ENCODE results near the gene ZDHHC22. TPM values are rescaled to one million over a fixed set of nuclear protein-coding genes. Genes with fewer than 3 reads are reported as not detected.

Gene ZDHHC22, protein sequence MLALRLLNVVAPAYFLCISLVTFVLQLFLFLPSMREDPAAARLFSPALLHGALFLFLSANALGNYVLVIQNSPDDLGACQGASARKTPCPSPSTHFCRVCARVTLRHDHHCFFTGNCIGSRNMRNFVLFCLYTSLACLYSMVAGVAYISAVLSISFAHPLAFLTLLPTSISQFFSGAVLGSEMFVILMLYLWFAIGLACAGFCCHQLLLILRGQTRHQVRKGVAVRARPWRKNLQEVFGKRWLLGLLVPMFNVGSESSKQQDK
- total RNA-seq (not detected), polyA plus RNA-seq (not detected), total RNA-seq (0 to 0.26 (median 0) reads per million in 6 experiments)

DNA sequence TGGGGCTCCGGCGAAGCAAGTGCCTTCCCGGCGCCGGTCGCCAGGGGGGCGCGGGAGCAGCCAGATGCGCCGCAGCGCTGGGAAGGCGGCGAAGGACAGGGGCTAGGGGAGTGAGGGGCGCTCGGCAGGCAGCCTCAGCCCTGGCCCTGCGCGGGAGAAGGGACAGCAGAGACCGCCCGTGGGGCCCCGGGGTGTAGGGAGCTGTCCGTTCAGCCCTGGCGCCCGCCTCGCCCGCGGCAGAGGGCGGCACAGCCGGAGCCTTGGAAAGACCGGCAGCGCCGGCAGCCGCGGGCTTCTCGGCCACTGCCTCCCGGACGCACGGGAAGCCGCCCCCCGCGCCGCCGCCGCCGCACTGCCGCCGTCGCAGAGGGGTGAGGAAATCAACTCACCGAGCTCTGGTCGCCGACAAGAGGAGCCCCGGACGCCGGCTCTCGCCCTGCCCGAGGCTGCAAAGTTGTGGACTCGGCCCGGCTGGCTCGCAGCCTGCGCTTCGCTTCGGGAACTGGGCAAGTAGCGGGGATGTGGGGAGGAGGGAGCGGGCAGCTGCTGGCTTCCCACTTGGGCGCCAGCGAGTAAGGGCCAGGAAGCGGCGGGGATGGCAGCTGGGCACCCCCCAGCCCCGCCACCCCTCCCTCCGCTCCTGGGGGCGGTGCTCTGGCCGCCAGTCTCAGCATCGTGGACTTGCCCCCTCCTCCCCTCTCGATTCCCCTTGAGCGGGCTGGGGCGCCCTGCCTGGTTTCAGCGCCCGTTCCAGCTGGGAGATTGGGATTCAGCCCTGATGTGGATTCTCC lies at the start of gene ZDHHC22:
Gene ZDHHC22 (minus strand): TSS at position 578 of the 791 bp plus-strand sequence. CDS start 2,053 bp downstream, outside the sequence.
- Mint-ChIP-seq H3K4me3 (peak within 1 kb of the TSS in 9 of 10 donors; percentile 44 to 73 (median 67)), H3K36me3 (peaks cover 0 to 5% (median 0%) of the 10 kb centered on the region in 3 donors), H3K9me3 (no peaks in the 10 kb centered on the region), H3K27me3 (peaks cover 45 to 91% (median 68%) of the 10 kb centered on the region in 5 donors), H3K27ac (peak within 1 kb of the TSS in 1 of 10 donors; percentile 26), H3K4me1 (peaks cover 14 to 25% (median 19%) of the 10 kb centered on the region in 4 donors)
- POLR2A ChIA-PET, result no interaction called here
- peak in 1 of 2 donors; percentile 30 for ATAC-seq
- no peak for DNase-seq

DNA sequence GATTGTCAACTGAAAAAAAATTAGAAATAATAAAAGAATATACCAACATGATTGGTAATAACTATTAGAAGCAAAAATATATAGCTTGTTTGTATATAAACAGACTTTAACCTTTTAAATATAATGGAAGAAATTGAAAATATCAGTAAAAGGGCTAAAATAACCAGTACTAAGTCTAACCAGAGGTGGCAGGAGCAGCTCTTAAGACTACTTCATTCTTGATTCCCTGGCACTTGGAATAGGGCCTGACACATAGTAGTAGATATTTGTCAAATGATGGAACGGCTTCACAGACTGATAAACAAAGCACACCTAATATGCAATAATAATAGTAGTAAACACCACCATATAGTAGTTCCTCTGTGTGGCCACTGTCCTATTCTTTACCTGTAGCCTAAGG lies 49.4 kb upstream of the ZDHHC22 start:
- H3K4me1 Mint-ChIP-seq, result no peaks in the 10 kb centered on the region
- no peak overlapping the region for H3K4me3 Mint-ChIP-seq
- POLR2A ChIA-PET, result interaction anchor here (0.5 kb wide), 1 partner anchor 142 kb away, joined by 4 read pairs; no protein-coding TSS in a partner anchor
- no peaks in the 10 kb centered on the region for H3K9me3 Mint-ChIP-seq
- no peak for DNase-seq
- H3K36me3 Mint-ChIP-seq, result no peaks in the 10 kb centered on the region
- no peak overlapping the region for H3K27ac Mint-ChIP-seq
- peaks cover 14 to 22% (median 16%) of the 10 kb centered on the region in 5 donors for H3K27me3 Mint-ChIP-seq
- ATAC-seq, result no peak

DNA sequence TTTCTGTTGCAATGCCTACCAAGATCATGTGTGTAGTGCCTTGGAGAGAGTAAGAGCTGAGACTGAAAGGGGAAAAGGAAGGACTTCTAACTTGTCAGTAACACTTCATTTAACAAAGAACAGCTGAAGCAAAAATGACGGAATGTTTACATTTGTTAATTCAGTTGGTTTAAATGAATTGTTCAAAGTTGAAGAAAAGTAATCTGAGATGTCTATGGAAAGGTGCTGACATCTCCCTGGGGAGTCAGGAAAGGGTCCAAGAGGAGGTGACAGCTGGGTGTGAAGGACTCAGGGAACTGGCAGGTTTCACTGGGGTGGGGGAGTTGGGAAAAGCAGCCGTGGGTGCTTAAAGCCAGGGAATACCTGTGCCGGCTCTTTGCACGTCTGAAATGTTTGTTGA lies 47.9 kb upstream of the ZDHHC22 start:
- Mint-ChIP-seq H3K9me3 (no peaks in the 10 kb centered on the region), H3K27ac (no peak overlapping the region), H3K36me3 (no peaks in the 10 kb centered on the region), H3K27me3 (peaks cover 18 to 35% (median 22%) of the 10 kb centered on the region in 5 donors), H3K4me3 (no peak overlapping the region), H3K4me1 (no peaks in the 10 kb centered on the region)
- no peak for ATAC-seq
- POLR2A ChIA-PET, result no interaction called here
- DNase-seq, result no peak

DNA sequence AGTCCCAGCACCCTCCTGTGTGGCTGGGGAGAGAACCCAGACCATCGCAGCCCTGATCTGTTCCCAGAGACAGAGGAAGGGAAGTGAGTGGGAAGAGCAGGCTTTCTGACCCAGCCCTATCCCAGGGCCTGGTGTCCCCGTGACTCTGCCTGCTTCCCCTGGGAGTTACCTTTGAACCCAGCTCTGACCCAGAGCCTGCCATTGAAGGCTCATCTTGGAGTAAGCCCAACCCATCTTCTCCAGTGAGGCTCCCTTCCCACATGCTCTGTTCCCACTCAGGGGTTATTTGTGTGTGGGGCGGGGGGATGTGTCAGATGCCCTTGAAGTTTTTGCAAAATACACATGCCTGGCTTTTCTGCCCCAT lies 46.0 kb upstream of the ZDHHC22 start:
- H3K36me3 Mint-ChIP-seq, result no peaks in the 10 kb centered on the region
- peak overlapping the region in 1 of 10 donors; percentile 34 for H3K27ac Mint-ChIP-seq
- POLR2A ChIA-PET, result no interaction called here
- peaks cover 0 to 4% (median 3%) of the 10 kb centered on the region in 4 donors for H3K4me1 Mint-ChIP-seq
- peaks cover 18 to 51% (median 23%) of the 10 kb centered on the region in 5 donors for H3K27me3 Mint-ChIP-seq
- H3K4me3 Mint-ChIP-seq, result no peak overlapping the region
- ATAC-seq (no peak), DNase-seq (no peak)
- H3K9me3 Mint-ChIP-seq, result no peaks in the 10 kb centered on the region

DNA sequence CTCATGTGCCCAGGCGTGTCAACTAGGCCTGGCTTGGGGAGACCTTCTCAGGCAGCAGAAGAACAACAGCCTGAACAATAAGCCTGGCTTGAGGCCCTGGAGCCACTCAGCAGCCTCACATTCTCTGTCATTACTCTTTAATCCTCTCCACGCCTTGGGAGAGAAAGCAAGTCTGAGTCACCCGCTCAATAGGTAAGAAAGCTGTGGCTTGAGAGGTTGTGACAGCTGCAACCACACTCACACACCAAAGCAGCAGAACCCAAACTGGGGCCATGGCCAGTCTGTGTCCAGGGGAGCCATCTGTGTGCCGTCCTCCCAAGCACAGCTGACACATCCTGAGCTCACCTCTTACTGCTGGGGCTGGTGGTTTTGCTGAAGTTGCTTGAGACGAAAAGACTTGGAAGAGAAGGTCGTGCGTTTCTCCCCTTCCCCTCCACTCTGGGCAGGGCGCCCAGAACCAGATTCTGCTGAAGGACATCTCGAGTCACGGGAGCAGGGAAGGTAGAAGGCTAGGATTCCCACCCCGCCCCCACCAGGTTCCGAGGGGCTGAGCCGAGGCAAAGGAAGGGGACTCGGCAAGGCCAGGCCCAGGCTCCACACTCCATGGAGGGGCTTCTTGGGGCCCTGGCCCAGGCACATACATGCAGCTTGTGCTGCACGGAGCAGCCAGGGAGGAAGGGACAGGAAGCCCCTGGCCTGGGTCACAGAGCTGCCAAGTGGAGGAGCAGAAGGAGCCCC lies 45.5 kb upstream of the ZDHHC22 start:
- Mint-ChIP-seq H3K27ac (no peak overlapping the region), H3K27me3 (peaks cover 17 to 53% (median 20%) of the 10 kb centered on the region in 5 donors), H3K36me3 (no peaks in the 10 kb centered on the region), H3K4me3 (no peak overlapping the region), H3K4me1 (peaks cover 0 to 9% (median 6%) of the 10 kb centered on the region in 4 donors), H3K9me3 (no peaks in the 10 kb centered on the region)
- DNase-seq (no peak), ATAC-seq (no peak)
- POLR2A ChIA-PET, result no interaction called here

DNA sequence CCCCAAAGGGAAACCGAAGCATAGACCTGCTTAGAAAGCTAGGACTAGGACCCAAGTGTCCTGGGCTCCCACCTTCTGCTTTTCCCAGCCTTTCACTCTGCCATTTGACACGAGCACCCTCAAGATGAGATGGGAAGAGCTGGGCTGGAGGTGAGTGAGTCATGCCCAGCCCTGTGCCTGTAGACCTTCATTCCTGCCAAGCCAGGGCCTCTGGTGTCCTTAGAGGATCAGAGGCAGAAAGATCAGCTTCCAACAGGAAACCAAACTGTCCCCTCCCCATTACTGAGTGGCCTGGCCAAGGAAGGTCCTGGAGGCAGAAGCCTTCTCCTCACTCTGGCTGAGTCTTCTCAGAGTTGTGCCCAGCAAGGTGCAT lies 43.5 kb upstream of the ZDHHC22 start:
- Mint-ChIP-seq H3K27ac (no peak overlapping the region), H3K27me3 (peaks cover 17 to 64% (median 23%) of the 10 kb centered on the region in 5 donors), H3K4me1 (peaks cover 3 to 20% (median 11%) of the 10 kb centered on the region in 4 donors), H3K9me3 (no peaks in the 10 kb centered on the region), H3K36me3 (no peaks in the 10 kb centered on the region), H3K4me3 (no peak overlapping the region)
- POLR2A ChIA-PET, result no interaction called here
- ATAC-seq (no peak), DNase-seq (no peak)

DNA sequence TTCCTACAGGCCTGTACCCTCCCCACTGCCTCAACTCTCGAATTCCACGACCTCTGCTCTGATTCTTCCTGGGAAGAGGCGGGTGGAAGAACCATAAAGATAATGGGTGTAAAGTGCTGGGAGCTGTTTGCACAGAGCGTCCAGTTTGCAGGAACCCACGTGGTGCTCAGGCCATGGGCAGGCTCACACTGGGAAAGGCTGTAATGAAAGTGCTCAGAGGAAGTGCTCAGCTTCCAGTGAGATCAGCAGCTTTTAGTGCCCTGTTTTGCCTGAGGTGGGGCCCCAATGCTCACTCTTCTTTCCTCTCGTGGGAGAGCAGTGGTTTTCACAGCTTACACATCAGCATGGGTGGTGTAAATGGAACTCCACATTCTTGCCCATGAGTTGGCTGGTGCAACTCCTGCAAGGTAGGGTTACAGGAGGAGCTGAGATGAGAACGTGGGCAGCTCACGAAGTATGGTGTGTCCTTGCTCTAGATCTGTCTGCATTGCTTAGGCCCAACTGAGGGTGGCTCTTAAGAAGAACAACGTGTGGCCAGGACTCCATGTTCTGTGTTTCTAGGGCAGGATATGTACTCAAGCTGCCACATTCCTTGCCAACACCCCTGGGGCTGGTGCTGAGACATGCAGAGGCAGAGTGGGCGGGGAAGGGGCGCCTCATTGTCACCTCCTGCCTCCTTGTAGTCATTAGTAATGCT lies 43.0 kb upstream of the ZDHHC22 start:
- H3K27ac Mint-ChIP-seq, result no peak overlapping the region
- peaks cover 3 to 20% (median 11%) of the 10 kb centered on the region in 4 donors for H3K4me1 Mint-ChIP-seq
- ATAC-seq, result no peak
- H3K9me3 Mint-ChIP-seq, result no peaks in the 10 kb centered on the region
- H3K27me3 Mint-ChIP-seq, result peaks cover 16 to 68% (median 23%) of the 10 kb centered on the region in 5 donors
- POLR2A ChIA-PET, result no interaction called here
- DNase-seq, result no peak
- H3K36me3 Mint-ChIP-seq, result no peaks in the 10 kb centered on the region
- peak overlapping the region in 3 of 10 donors; percentile 22 to 64 (median 45) for H3K4me3 Mint-ChIP-seq

DNA sequence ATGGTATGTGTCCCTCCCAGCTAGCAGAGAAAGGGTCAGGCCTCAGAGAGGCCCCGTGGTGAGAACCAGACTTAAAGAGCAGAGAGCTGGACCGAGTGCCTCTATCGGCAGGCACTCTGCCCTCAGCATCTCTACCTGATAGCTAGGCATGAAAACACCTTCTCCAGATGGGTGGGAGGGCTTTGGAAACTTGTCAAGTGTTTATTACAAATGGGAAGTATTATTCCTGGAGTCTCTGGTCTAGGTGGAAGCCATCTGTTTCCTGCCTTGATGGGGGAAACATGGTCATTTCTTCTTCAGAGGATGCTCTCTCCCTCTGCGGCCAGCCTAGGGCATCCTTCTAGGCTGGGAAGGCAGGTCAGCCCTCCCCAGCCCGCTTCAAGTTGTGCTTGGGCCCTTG lies 42.3 kb upstream of the ZDHHC22 start:
- H3K4me1 Mint-ChIP-seq, result peaks cover 3 to 20% (median 11%) of the 10 kb centered on the region in 4 donors
- no peaks in the 10 kb centered on the region for H3K36me3 Mint-ChIP-seq
- DNase-seq (no peak), ATAC-seq (no peak)
- no peaks in the 10 kb centered on the region for H3K9me3 Mint-ChIP-seq
- POLR2A ChIA-PET, result no interaction called here
- peaks cover 13 to 68% (median 19%) of the 10 kb centered on the region in 5 donors for H3K27me3 Mint-ChIP-seq
- no peak overlapping the region for H3K27ac Mint-ChIP-seq
- H3K4me3 Mint-ChIP-seq, result peak overlapping the region in 1 of 10 donors; percentile 64

DNA sequence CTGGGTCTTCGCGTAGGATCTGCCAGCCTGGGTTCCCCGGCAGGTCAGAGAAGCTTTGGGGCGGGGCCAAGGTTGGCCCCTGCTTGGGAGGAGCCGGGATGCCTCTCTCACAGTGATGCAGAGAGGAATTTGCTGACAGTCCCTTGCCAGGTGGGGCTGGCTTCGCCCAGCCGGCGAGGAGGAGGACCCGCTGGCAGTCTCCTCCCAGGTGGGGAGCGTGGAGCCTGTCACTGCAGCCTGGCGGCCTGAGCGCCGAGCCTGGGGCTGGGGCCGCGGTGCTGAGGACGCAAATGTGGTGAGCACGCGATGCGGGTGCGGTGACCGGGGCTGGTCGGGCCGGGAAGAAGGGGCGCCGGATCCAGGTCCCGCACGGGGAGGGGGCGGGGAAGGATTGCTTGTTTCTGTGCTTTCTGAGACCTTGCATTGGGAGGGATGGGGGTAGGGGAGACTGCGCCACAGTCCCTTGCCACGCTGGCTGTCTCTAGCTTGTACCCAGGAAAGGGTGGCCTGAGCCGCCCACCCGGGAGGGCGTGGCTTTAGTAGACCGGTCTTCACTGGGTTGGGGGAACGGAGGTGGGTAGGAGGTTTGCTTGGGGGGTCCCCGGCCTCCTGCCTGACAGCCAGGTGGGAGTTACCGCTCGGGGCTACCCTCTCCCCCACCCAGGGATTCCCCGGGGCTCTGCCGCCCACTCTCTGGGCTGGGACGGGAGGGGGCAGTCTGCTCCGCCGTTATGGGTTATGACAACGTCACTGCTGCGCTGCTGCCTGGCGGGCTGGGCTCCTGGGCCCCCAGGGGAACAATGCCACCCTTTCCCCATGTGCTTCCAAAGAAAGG lies 40.2 kb upstream of the ZDHHC22 start, which contains the start of gene TMEM63C:
Gene TMEM63C (plus strand): TSS at position 196 of the 835 bp plus-strand sequence. CDS start 37,016 bp downstream, outside the sequence.
- Mint-ChIP-seq H3K9me3 (no peaks in the 10 kb centered on the region), H3K27me3 (peaks cover 9 to 60% (median 17%) of the 10 kb centered on the region in 5 donors), H3K4me3 (peak within 1 kb of the TSS; percentile 71 to 89 (median 81)), H3K27ac (peak within 1 kb of the TSS in 4 of 10 donors; percentile 8 to 72 (median 37)), H3K36me3 (no peaks in the 10 kb centered on the region), H3K4me1 (peaks cover 4 to 20% (median 11%) of the 10 kb centered on the region in 4 donors)
- peak; percentile 23 to 68 (median 38) for DNase-seq
- ATAC-seq, result peak; percentile 84 to 86
- POLR2A ChIA-PET, result no interaction called here

DNA sequence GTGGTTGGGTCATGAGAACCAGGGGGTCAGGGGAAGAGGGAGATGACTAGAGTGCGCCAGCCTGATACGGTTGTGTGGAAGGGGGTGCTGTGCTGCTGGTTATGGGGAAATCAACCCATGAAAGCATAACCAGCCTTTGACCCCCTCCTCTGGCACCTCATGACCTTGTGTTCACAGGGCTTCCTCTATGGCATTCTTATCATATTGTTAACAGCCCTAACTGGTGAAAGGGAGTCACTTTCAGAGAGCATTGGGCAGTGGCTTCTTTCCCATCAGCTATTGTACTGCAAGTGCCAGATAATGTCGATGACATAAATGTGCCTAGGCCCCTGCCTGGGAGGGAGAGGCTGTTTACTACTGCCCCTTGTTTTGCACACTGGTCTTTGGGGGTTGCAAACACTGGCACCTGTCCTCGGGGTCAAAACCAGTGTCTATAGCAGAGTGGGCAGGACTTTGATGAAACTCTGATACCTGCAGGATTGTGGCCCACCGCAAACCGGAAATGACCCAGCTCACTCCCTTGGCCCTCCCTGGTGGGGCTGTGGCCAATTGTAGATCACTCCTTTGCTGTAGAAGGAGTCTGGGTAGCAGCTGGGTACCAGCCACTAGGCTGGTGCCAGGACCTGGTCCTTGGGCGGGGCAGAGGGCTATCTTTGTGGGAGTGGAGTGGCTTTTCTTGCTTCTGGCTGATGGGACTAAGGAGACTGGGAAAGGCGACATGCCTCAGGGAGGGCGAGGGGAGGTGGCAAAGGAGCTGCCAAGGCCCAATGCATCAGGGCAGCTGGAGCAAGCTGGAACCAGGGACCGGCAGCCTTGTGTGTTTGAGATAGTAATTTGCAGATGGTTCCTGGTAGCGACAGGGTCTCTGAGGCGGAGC lies 39.4 kb upstream of the ZDHHC22 start:
- Mint-ChIP-seq H3K9me3 (no peaks in the 10 kb centered on the region), H3K27ac (peak overlapping the region in 4 of 10 donors; percentile 8 to 72 (median 37)), H3K36me3 (no peaks in the 10 kb centered on the region), H3K4me3 (peak overlapping the region; percentile 71 to 89 (median 81)), H3K27me3 (peaks cover 11 to 52% (median 17%) of the 10 kb centered on the region in 5 donors), H3K4me1 (peaks cover 4 to 20% (median 11%) of the 10 kb centered on the region in 4 donors)
- no peak for ATAC-seq
- POLR2A ChIA-PET, result no interaction called here
- no peak for DNase-seq

DNA sequence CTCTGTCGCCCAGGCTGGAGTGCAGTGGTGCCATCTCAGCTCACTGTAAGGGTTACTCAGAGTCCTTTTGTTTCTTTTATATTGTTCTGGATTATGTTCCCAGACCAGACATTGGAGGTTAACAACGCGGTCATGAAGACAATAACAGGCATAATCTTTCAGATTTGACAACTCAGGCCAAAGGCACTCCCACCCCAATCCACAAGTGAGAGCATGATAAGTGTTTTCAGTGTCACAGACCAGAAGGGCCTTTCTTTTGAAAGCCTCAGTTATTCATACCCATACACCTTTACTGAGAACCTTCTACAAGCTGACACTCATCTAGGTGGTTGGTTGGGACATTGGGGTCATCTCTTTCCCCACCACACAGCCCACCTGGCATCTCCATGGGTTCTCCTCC lies 37.1 kb upstream of the ZDHHC22 start:
- H3K4me3 Mint-ChIP-seq, result no peak overlapping the region
- POLR2A ChIA-PET, result no interaction called here
- H3K27me3 Mint-ChIP-seq, result peaks cover 6 to 40% (median 21%) of the 10 kb centered on the region in 5 donors
- H3K4me1 Mint-ChIP-seq, result peaks cover 4 to 20% (median 11%) of the 10 kb centered on the region in 4 donors
- no peak for ATAC-seq
- H3K9me3 Mint-ChIP-seq, result no peaks in the 10 kb centered on the region
- no peak for DNase-seq
- no peak overlapping the region for H3K27ac Mint-ChIP-seq
- no peaks in the 10 kb centered on the region for H3K36me3 Mint-ChIP-seq
